ENCODE results near the gene TCF4. TPM values are rescaled to one million over a fixed set of nuclear protein-coding genes. Genes with fewer than 3 reads are reported as not detected.

TCF4 gene
- total and polyA plus RNA-seq, 2 donors (not counting 3 experiments of a cell fraction or from before 2014, with no cell fraction given): 183 to 390 TPM

- CTCF ChIA-PET: no interaction called here
- no peak overlapping the region for H3K4me3 ChIP-seq (replicated peaks in 1 of 3; ENCODE audit: insufficient read depth in 1 of 3, low read depth in 1 of 3, low read length in 3 of 3)
- no TSS peak for BruUV-seq (replicated peaks)
Observed at GRCh38 chr18:55483266-55483871, 104.6 kb downstream of the TCF4 start.

More at GRCh38 chr18:55483266-55483871, 104.6 kb downstream of the TCF4 start:
- intact Hi-C loops (cut with micrococcal nuclease): no loop called here
- Histone ChIP-seq H3K4me2 (ENCODE audit: insufficient read depth, low read length) (no peak overlapping the region), H3K9ac (replicated peaks; ENCODE audit: extremely low read depth, insufficient read depth, low read length) (no peak overlapping the region), H4K20me1 (replicated peaks; ENCODE audit: control insufficient read depth, extremely low read depth, insufficient read depth, low read length) (peaks cover 2% of the 10 kb centered on the region), H3K27ac (ENCODE audit: insufficient read depth, low read depth, low read length) (no peak overlapping the region), H3K9me3 (replicated peaks; ENCODE audit: control insufficient read depth, insufficient read depth, low read length) (no peaks in the 10 kb centered on the region), H3K79me2 (ENCODE audit: control insufficient read depth, insufficient read depth, low read length) (peaks cover 58% of the 10 kb centered on the region), H3K4me1 (ENCODE audit: control insufficient read depth, extremely low read depth, insufficient read depth, low read length) (peaks cover 33% of the 10 kb centered on the region), H2AFZ (ENCODE audit: low read depth, low read length) (no peak overlapping the region), H3K27me3 (ENCODE audit: control insufficient read depth in 2 of 2, insufficient read depth in 2 of 2, low read length in 2 of 2) (no peaks in the 10 kb centered on the region), H3K9me1 (replicated peaks; ENCODE audit: control insufficient read depth, extremely low read depth, insufficient read depth, low read length) (no peaks in the 10 kb centered on the region), H3K36me3 (ENCODE audit: control insufficient read depth in 2 of 2, extremely low read depth in 1 of 2, insufficient read depth in 2 of 2, low read length in 2 of 2) (peaks cover 0 to 2% of the 10 kb centered on the region in 2 experiments)
- DNase-seq (ENCODE audit: low read depth, low spot score) (no peak), FAIRE-seq (no peak)
- dilution Hi-C loops (cut with MboI; ENCODE audit: extremely low pct_ligation_motif_present, low sequenced_read_pairs): no loop called here
- POLR2A ChIA-PET: no interaction called here
- TF ChIP-seq MYC (IDR thresholded peaks at IDR 0.05; ENCODE audit: low read depth, low read length) (no peak), CTCF (IDR thresholded peaks at IDR 0.05; ENCODE audit: extremely low read depth in 1 of 2, insufficient read depth in 1 of 2, low read depth in 1 of 2, low read length in 2 of 2) (no peak)
